GM04503 (cell line): ENCODE data around the gene NYAP1.
"Not testable (repeated sequence)": the region's sequence is repeated elsewhere in the genome, so short reads cannot be mapped to it uniquely, and the experiment has no call there.

Source experiments
- DNase-seq: peaks from one replicate; pipeline ENCODE4 v3.0.0-alpha.2; 2012; ENCODE audit warnings: low read depth

NYAP1 gene

GRCh38 chr7:100483090-100483721, 521 bp upstream of the NYAP1 start:
- no peak for DNase-seq

- DNase-seq = no peak
Observed at GRCh38 chr7:100484673-100485045, 932 bp downstream of the NYAP1 start.

DNA sequence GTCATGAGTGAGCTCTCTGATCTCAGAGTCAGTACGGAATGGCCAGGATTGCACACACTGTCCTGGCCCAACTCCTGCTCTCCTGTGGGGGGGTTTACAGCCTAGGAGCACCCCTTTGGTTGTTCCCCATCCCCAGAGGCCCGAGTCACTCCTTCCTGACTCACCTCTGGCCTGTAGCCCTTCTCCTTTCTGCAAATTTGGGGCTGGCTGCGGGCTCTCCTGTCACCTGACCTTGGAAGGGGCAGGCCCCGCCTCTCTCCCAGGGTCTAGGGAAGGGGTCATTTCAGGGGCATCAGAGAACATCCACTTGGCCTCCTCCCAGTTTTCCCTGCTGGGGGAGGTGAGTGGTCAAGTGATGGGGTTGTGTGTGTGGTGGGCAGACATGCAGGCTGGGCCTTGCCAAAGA, 1.7 kb downstream of the NYAP1 start:
- DNase-seq = no peak

DNA sequence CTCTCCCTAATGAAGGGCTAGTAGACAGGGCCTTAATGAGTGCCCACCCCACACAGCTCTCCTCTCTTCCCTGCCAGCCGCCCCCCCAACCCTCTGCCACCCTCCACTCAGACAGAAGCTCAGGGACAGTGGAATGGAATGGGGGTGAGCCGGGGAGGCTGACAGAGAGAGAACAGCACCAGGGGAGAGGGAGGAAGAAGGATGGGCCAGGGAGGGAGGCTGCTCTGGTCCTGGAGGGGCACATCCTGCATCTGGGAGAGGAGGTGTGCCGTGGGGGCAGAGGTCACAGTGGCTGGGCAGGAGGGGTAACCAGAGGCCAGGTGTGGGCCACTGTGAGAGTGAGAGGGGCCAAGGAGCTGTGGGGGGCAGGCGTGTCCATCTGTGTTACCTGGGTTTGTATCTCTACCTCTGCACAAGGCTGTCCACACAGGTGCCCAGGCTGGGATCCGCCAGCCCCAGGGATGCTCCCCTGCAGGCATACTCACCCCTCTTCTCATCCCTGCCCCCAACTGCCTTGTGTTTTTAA, 2.4 kb downstream of the NYAP1 start:
- DNase-seq = no peak

DNA sequence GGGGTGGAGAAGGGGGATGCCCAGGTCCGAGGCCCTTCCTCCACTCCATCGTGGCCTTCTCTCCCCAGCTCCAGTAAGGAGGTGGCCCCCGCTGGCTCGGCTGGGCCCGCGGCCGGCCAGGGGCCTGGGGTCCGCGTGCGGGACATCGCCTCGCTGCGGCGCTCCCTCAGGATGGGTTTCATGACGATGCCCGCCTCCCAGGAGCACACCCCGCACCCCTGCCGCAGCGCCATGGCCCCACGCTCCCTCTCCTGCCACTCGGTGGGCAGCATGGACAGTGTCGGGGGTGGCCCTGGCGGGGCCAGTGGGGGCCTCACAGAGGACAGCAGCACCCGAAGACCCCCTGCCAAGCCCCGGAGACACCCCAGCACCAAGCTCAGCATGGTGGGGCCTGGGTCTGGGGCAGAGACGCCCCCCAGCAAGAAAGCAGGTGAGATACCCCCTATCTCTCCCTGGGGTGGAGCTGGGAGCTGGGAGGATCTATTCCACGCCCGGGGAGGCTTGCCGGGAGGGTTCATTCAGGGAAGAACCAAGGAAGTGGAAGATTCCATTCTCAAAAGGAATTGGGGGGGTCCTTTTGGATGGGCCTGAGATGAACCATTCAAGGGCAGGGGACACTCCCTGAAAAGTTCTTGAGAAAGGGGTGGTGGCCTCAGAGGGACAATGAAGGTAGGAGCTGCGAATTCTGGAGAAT, 3.2 kb downstream of the NYAP1 start:
- no peak for DNase-seq

DNA sequence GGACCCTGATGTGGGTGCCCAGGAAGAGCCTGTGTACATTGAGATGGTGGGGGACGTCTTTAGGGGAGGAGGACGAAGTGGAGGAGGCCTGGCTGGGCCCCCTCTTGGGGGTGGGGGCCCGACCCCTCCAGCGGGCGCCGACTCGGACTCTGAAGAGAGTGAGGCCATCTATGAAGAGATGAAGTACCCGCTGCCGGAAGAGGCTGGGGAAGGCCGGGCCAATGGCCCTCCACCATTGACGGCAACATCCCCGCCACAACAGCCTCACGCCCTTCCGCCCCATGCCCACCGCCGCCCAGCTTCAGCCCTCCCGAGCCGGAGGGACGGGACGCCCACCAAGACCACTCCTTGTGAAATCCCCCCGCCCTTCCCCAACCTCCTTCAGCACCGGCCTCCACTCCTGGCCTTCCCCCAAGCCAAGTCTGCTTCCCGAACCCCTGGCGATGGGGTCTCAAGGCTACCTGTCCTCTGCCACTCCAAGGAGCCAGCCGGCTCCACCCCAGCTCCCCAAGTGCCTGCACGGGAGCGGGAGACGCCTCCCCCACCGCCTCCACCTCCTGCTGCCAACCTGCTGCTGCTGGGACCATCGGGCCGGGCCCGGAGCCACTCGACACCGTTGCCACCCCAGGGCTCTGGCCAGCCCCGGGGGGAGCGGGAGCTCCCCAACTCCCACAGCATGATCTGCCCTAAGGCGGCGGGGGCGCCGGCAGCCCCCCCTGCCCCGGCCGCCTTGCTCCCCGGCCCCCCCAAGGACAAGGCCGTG, 4.8 kb downstream of the NYAP1 start:
- no peak for DNase-seq

GRCh38 chr7:100489121-100489520, 5.4 kb downstream of the NYAP1 start:
- DNase-seq = no peak

GRCh38 chr7:100489824-100490223, 6.1 kb downstream of the NYAP1 start:
- DNase-seq = peak; percentile 51

- DNase-seq = no peak
Observed at GRCh38 chr7:100490483-100491191, 6.9 kb downstream of the NYAP1 start.

- DNase-seq = no peak
Observed at GRCh38 chr7:100491192-100491578, 7.5 kb downstream of the NYAP1 start.

- no peak for DNase-seq
Observed at GRCh38 chr7:100492738-100493475, 9.2 kb downstream of the NYAP1 start.

DNA sequence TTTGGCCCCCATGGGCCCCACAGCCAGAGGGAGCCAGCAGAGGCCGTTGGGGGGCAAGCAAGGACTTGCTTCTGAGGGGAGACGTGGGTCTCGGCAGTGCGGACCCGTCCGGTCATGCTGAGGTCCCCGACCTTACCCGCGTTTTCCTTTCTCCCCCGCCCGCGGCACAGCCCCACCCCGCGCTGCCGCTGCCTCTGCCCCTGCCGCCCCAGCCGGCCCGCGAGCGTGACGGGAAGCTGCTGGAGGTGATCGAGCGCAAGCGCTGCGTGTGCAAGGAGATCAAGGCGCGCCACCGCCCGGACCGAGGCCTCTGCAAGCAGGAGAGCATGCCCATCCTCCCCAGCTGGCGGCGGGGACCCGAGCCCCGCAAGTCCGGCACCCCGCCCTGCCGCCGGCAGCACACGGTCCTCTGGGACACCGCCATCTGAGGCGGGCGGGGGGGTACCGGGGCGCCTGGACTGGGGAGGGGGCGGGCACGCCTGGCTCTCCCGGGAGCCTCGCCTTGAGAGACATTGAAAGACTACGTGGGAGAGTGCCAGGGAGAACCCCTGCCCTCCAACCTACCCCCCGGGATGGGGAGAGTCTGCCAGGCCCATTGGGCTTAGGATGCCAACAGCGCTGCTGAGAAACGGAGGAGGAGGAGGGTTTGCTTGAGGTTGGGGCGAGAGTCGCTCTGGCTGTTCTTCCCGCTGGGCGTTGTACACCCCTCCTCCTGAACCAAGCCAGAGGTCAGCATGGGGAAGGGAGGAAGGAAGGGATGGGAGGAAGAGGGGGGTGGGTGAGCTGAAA, 9.9 kb downstream of the NYAP1 start:
- DNase-seq = no peak

DNA sequence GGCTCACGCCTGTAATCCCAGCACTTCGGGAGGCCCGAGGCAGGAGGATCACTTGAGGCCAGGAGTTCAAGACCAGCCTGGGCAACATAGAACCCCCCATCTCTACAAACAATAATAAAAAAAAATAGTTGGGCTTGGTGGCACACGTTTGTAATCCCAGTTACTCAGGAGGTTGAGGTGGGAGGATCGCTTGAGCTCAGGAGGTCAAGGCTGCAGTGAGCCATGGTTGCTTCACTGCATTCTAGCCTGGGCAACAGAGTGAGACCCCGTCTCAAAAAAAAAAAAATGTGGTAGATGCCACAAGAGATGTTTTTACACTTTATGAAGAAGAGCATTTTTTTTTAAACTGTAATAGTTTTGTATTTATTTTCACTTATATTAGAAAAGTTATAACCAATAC, 12.8 kb downstream of the NYAP1 start:
- DNase-seq = no peak

DNA sequence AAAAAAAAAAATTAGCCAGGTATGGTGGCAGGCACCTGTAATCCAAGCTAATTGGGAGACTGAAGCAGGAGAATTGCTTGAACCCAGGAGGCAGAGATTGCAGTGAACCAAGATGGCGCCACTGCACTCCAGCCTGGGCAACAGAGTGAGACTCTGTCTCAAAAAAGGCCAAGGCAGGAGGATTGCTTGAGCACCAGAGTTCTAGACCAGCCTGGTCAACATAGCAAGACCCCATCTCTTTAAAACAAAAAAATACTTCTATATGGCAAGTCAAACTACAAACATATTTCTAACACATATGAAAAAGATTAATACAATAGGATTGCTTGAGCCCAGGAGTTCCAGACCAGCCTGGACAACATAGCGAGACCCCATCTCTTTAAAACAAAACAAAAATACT, 17.0 kb downstream of the NYAP1 start:
- DNase-seq = not testable (repeated sequence)

GRCh38 chr7:100504031-100504430, 20.3 kb downstream of the NYAP1 start:
- not testable (repeated sequence) for DNase-seq

- no peak for DNase-seq
Observed at GRCh38 chr7:100504887-100505611, 21.3 kb downstream of the NYAP1 start.

DNA sequence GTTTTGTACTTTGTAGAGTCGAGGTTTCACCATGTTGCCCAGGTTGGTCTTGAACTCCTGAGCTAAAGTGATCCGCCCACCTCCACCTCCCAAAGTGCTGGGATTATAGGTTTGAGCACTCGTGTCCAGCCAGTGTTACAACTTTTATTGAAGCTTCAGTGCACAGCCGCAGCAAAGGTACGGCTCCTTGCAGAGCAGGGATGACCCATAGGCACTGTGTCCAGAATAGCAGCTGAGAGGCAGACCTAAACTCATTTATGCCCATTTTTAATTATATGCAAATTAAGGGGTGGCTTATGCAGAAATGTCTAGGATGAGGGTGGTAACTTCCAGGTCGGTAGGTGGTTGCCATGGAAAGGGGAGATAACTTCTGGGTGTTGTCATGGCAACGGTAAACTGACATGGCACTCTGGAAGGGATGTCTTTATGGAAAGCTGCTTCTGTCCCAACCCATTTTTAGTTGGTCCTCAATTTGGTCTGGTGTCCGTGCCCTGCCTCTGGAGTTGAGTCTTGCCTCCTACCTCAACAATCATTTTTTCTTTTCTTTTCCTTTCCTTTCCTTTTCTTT, 22.7 kb downstream of the NYAP1 start:
- no peak for DNase-seq

DNA sequence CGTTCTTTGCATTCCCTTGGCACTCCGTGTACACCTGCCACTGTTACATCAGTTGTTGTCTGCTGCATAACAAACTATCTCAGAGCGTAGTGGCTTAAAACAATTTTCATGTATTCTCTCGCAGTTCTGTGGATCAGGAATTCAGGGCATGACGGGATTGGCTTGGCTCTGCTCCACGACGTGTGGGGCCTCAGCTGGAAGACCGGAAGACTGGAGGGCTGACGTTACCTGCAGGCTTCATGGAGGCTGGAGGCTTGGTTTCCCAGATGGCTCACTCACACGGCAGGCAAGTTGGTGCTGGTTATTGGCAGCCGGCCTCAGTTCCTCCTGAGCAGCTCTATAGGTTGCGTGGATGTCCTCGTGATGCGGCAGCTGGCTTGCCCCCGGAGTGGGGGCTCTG, 25.5 kb downstream of the NYAP1 start:
- DNase-seq = no peak

DNA sequence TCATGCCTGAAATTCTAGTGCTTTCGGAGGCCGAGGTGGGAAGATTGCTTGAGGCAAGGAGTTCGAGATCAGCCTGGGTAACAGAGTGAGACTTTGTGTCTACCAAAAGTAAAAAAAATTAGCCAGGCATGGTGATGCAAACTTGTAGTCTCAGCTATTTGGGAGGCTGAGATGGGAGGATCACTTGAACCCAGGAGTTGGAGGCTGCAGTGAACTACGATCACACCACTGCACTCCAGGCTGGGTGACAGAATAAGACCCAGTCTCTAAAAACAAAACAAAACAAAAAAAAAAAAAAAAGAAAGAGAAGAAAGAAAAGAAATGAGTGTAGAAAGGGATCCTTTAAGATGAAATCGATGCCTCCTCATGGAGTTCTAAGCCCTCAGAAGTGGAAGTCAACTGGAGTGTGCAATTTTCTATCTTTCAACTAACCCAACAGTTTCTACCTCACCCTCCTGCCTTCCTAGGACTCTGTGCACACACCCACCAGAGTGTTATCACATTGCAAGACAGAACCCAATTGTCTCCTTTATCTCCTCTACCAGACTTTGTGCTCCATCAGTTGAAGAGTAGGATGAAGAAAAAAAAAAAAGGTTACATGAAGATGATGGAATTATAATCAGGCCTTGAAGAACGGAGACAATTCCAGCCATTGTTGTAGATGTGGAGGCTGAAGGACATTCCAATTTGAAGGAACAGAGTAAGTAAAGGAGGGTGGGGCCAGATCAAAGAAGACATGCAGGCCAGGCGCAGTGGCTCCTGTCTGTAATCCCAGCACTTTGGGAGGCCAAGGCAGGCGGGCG, 26.9 kb downstream of the NYAP1 start:
- DNase-seq = no peak
